ENCODE data around the gene EXOC6.

Gene EXOC6

GRCh38 chr10:93073539-93074146 lies 225.3 kb downstream of the EXOC6 start, which contains the start of gene CYP26A1:
CYP26A1 (plus strand) TSS chr10:93073893; CDS start chr10:93073935, 42 bp downstream.
- Histone ChIP-seq H4K20me1 (ENCODE audit: control insufficient read depth, insufficient read depth, low read depth, low read length) (no peaks in the 10 kb centered on the region), H3K27me3 (ENCODE audit: control insufficient read depth, low read length) (peaks cover 76% of the 10 kb centered on the region), H3K4me2 (ENCODE audit: low read length) (peak within 1 kb of the TSS; percentile 64), H3K79me2 (ENCODE audit: control insufficient read depth, low read length) (no peaks in the 10 kb centered on the region), H3K36me3 (ENCODE audit: control insufficient read depth, low read length) (no peaks in the 10 kb centered on the region), H3K9me3 (ENCODE audit: control insufficient read depth, insufficient read depth, low read length) (no peaks in the 10 kb centered on the region), H3K4me3 (ENCODE audit: low read length) (peak within 1 kb of the TSS; percentile 56), H3K27ac (ENCODE audit: low read depth, low read length) (no peak within 1 kb of the TSS), H3K4me1 (ENCODE audit: control insufficient read depth, low read length) (peaks cover 16% of the 10 kb centered on the region), H3F3A (ENCODE audit: control insufficient read depth, insufficient read depth) (no peaks in the 10 kb centered on the region), H3K9me2 (replicated peaks; ENCODE audit: control insufficient read depth, low read length) (no peaks in the 10 kb centered on the region)
- TF ChIP-seq EZH2phosphoT487 (IDR thresholded peaks at IDR 0.05; ENCODE audit: borderline replicate concordance, low read length) (peak; percentile 81; the same call in 1 of the 2 replicates), CTCF (IDR thresholded peaks at IDR 0.05; ENCODE audit: low read depth, low read length, poor library complexity, severe bottlenecking) (no peak)

- peaks cover 16% of the 10 kb centered on the region for H3K4me1 ChIP-seq (ENCODE audit: control insufficient read depth, low read length)
- no peaks in the 10 kb centered on the region for H3K9me3 ChIP-seq (ENCODE audit: control insufficient read depth, insufficient read depth, low read length)
- TF ChIP-seq CTCF (IDR thresholded peaks at IDR 0.05; ENCODE audit: low read depth, low read length, poor library complexity, severe bottlenecking) (peak; percentile 22), EZH2phosphoT487 (IDR thresholded peaks at IDR 0.05; ENCODE audit: borderline replicate concordance, low read length) (no peak)
- H3K27me3 ChIP-seq (ENCODE audit: control insufficient read depth, low read length), result peaks cover 71% of the 10 kb centered on the region
- H3K36me3 ChIP-seq (ENCODE audit: control insufficient read depth, low read length), result no peaks in the 10 kb centered on the region
- no peak overlapping the region for H3K27ac ChIP-seq (ENCODE audit: low read depth, low read length)
- H3K4me2 ChIP-seq (ENCODE audit: low read length), result peak overlapping the region; percentile 64
- H3F3A ChIP-seq (ENCODE audit: control insufficient read depth, insufficient read depth), result no peaks in the 10 kb centered on the region
- no peaks in the 10 kb centered on the region for H3K9me2 ChIP-seq (replicated peaks; ENCODE audit: control insufficient read depth, low read length)
- no peaks in the 10 kb centered on the region for H4K20me1 ChIP-seq (ENCODE audit: control insufficient read depth, insufficient read depth, low read depth, low read length)
- peak overlapping the region; percentile 56 for H3K4me3 ChIP-seq (ENCODE audit: low read length)
- no peaks in the 10 kb centered on the region for H3K79me2 ChIP-seq (ENCODE audit: control insufficient read depth, low read length)
These were observed 225.9 kb downstream of the EXOC6 start for GRCh38 chr10:93074147-93074596.

GRCh38 chr10:93074597-93075368 lies 226.5 kb downstream of the EXOC6 start:
- no peaks in the 10 kb centered on the region for H3K36me3 ChIP-seq (ENCODE audit: control insufficient read depth, low read length)
- no peak overlapping the region for H3K27ac ChIP-seq (ENCODE audit: low read depth, low read length)
- no peaks in the 10 kb centered on the region for H3K9me3 ChIP-seq (ENCODE audit: control insufficient read depth, insufficient read depth, low read length)
- peaks cover 16% of the 10 kb centered on the region for H3K4me1 ChIP-seq (ENCODE audit: control insufficient read depth, low read length)
- H4K20me1 ChIP-seq (ENCODE audit: control insufficient read depth, insufficient read depth, low read depth, low read length), result no peaks in the 10 kb centered on the region
- no peaks in the 10 kb centered on the region for H3K9me2 ChIP-seq (replicated peaks; ENCODE audit: control insufficient read depth, low read length)
- H3K79me2 ChIP-seq (ENCODE audit: control insufficient read depth, low read length), result no peaks in the 10 kb centered on the region
- no peak for TF ChIP-seq CTCF (IDR thresholded peaks at IDR 0.05; ENCODE audit: low read depth, low read length, poor library complexity, severe bottlenecking)
- TF ChIP-seq EZH2phosphoT487 (IDR thresholded peaks at IDR 0.05; ENCODE audit: borderline replicate concordance, low read length), result peak; percentile 96; the same call in 1 of the 2 replicates
- peak overlapping the region; percentile 56 for H3K4me3 ChIP-seq (ENCODE audit: low read length)
- H3F3A ChIP-seq (ENCODE audit: control insufficient read depth, insufficient read depth), result no peaks in the 10 kb centered on the region
- H3K4me2 ChIP-seq (ENCODE audit: low read length), result peak overlapping the region; percentile 64
- peaks cover 74% of the 10 kb centered on the region for H3K27me3 ChIP-seq (ENCODE audit: control insufficient read depth, low read length)

All from DOHH2 (cell line).